ENCODE data around the gene RNLS.

Gene RNLS

GRCh38 chr10:88546497-88546896 lies 36.6 kb downstream of the RNLS start:
- DNase-seq, result no peak

GRCh38 chr10:88545359-88545758 lies 37.8 kb downstream of the RNLS start:
- no peak for DNase-seq

- DNase-seq, result no peak
Measured at GRCh38 chr10:88544140-88544870, 38.8 kb downstream of the RNLS start.

GRCh38 chr10:88542522-88542921 lies 40.6 kb downstream of the RNLS start:
- no peak for DNase-seq

- DNase-seq, result no peak
Measured at GRCh38 chr10:88541116-88541626, 41.9 kb downstream of the RNLS start.

GRCh38 chr10:88540351-88540750 lies 42.8 kb downstream of the RNLS start:
- DNase-seq, result no peak

GRCh38 chr10:88538048-88538447 lies 45.1 kb downstream of the RNLS start:
- DNase-seq, result no peak

- no peak for DNase-seq
Measured at GRCh38 chr10:88537322-88537721, 45.8 kb downstream of the RNLS start.

GRCh38 chr10:88536437-88536836 lies 46.7 kb downstream of the RNLS start:
- DNase-seq, result no peak

- no peak for DNase-seq
Measured at GRCh38 chr10:88534072-88534665, 48.9 kb downstream of the RNLS start.

GRCh38 chr10:88531392-88532052 lies 51.6 kb downstream of the RNLS start:
- DNase-seq, result no peak

- no peak for DNase-seq
Measured at GRCh38 chr10:88530629-88531391, 52.3 kb downstream of the RNLS start.

- DNase-seq, result no peak
Measured at GRCh38 chr10:88530093-88530492, 53.0 kb downstream of the RNLS start.

GRCh38 chr10:88528806-88529570 lies 54.1 kb downstream of the RNLS start:
- no peak for DNase-seq

- no peak for DNase-seq
Measured at GRCh38 chr10:88528201-88528600, 54.9 kb downstream of the RNLS start.

- DNase-seq, result no peak
Measured at GRCh38 chr10:88527245-88527644, 55.9 kb downstream of the RNLS start.

- no peak for DNase-seq
Measured at GRCh38 chr10:88526501-88527105, 56.5 kb downstream of the RNLS start.

- no peak for DNase-seq
Measured at GRCh38 chr10:88525371-88526069, 57.6 kb downstream of the RNLS start.

- no peak for DNase-seq
Measured at GRCh38 chr10:88523739-88524400, 59.2 kb downstream of the RNLS start.

GRCh38 chr10:88522715-88523114 lies 60.4 kb downstream of the RNLS start:
- no peak for DNase-seq

GRCh38 chr10:88521791-88522190 lies 61.3 kb downstream of the RNLS start:
- no peak for DNase-seq

Data from activated T-cell treated with anti-CD3 and anti-CD28 coated beads, Interleukin-2, amount 50 U/mL, for 1 hour (primary cell).